ENCODE data around the gene RPL36. TPM values are rescaled to one million over a fixed set of nuclear protein-coding genes. Genes with fewer than 3 reads are reported as not detected.

RPL36 gene
- total and polyA plus RNA-seq, 2 of the 8 experiments (the other 6 are each of a cell fraction or from before 2014, with no cell fraction given) = 951 to 1,075 TPM

DNA sequence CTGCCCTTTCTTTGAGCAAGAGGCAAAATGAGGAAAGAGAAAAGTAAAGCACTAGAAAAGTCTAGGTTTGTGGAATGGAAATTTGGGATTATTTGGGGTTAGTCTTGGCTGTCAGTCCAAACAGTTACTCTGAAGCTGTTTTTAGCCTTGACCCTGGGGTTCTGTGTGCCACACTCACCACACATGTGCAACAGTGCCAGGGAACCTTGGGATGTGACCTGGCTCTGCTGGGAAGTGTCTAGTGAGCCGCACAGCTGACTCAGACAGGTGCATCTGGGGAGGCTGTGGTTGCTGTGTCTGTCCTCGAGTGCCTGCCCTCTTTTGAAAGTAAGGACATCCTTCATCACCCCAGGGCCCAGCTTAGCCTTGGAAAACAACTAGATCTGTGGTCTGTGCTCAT, 25.6 kb upstream of the RPL36 start (continued):
- TF ChIP-seq, protein P1, sequence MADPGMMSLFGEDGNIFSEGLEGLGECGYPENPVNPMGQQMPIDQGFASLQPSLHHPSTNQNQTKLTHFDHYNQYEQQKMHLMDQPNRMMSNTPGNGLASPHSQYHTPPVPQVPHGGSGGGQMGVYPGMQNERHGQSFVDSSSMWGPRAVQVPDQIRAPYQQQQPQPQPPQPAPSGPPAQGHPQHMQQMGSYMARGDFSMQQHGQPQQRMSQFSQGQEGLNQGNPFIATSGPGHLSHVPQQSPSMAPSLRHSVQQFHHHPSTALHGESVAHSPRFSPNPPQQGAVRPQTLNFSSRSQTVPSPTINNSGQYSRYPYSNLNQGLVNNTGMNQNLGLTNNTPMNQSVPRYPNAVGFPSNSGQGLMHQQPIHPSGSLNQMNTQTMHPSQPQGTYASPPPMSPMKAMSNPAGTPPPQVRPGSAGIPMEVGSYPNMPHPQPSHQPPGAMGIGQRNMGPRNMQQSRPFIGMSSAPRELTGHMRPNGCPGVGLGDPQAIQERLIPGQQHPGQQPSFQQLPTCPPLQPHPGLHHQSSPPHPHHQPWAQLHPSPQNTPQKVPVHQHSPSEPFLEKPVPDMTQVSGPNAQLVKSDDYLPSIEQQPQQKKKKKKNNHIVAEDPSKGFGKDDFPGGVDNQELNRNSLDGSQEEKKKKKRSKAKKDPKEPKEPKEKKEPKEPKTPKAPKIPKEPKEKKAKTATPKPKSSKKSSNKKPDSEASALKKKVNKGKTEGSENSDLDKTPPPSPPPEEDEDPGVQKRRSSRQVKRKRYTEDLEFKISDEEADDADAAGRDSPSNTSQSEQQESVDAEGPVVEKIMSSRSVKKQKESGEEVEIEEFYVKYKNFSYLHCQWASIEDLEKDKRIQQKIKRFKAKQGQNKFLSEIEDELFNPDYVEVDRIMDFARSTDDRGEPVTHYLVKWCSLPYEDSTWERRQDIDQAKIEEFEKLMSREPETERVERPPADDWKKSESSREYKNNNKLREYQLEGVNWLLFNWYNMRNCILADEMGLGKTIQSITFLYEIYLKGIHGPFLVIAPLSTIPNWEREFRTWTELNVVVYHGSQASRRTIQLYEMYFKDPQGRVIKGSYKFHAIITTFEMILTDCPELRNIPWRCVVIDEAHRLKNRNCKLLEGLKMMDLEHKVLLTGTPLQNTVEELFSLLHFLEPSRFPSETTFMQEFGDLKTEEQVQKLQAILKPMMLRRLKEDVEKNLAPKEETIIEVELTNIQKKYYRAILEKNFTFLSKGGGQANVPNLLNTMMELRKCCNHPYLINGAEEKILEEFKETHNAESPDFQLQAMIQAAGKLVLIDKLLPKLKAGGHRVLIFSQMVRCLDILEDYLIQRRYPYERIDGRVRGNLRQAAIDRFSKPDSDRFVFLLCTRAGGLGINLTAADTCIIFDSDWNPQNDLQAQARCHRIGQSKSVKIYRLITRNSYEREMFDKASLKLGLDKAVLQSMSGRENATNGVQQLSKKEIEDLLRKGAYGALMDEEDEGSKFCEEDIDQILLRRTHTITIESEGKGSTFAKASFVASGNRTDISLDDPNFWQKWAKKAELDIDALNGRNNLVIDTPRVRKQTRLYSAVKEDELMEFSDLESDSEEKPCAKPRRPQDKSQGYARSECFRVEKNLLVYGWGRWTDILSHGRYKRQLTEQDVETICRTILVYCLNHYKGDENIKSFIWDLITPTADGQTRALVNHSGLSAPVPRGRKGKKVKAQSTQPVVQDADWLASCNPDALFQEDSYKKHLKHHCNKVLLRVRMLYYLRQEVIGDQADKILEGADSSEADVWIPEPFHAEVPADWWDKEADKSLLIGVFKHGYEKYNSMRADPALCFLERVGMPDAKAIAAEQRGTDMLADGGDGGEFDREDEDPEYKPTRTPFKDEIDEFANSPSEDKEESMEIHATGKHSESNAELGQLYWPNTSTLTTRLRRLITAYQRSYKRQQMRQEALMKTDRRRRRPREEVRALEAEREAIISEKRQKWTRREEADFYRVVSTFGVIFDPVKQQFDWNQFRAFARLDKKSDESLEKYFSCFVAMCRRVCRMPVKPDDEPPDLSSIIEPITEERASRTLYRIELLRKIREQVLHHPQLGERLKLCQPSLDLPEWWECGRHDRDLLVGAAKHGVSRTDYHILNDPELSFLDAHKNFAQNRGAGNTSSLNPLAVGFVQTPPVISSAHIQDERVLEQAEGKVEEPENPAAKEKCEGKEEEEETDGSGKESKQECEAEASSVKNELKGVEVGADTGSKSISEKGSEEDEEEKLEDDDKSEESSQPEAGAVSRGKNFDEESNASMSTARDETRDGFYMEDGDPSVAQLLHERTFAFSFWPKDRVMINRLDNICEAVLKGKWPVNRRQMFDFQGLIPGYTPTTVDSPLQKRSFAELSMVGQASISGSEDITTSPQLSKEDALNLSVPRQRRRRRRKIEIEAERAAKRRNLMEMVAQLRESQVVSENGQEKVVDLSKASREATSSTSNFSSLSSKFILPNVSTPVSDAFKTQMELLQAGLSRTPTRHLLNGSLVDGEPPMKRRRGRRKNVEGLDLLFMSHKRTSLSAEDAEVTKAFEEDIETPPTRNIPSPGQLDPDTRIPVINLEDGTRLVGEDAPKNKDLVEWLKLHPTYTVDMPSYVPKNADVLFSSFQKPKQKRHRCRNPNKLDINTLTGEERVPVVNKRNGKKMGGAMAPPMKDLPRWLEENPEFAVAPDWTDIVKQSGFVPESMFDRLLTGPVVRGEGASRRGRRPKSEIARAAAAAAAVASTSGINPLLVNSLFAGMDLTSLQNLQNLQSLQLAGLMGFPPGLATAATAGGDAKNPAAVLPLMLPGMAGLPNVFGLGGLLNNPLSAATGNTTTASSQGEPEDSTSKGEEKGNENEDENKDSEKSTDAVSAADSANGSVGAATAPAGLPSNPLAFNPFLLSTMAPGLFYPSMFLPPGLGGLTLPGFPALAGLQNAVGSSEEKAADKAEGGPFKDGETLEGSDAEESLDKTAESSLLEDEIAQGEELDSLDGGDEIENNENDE (IDR thresholded peaks at IDR 0.05; ENCODE audit: insufficient replicate concordance, low read length) = no peak
- TF ChIP-seq TEAD4 (IDR thresholded peaks at IDR 0.05; ENCODE audit: low read depth, low read length) = no peak
- no peak for TF ChIP-seq TBP (IDR thresholded peaks at IDR 0.05; ENCODE audit: low read depth, low read length)
